HG02571 (cell line): ENCODE measurements around the gene CTIF.

ENCODE experiments used
- ATAC-seq: cut with Tn5 transposase; IDR thresholded peaks from one replicate; pipeline ENCODE4 v1.9.1; 2021; ENCODE audit warnings: mild to moderate bottlenecking, moderate library complexity; ENCODE audit not compliant: unreplicated experiment

Gene CTIF

DNA sequence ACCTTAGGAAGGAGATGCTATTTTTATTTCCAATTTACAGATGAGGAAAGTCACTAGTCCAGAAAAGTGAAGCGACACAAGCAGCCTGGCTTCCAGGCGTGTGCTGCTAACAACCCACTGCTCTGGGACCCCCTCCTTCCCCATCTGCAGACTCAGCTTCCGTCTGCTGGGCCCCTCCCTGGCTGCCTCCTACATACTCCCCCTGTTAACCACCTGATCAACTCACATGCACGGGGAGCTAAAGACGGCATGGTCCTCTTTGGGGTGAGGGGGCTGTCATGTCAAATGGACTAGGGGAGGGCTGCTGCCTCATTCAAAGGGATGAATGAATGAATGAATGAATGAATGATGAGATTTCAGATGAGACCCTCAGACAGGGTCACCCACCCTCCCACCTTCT, 184.2 kb downstream of the CTIF start:
- ATAC-seq, result no peak

- ATAC-seq, result no peak
Measured at GRCh38 chr18:48723837-48724236, 185.0 kb downstream of the CTIF start.

- no peak for ATAC-seq
Measured at GRCh38 chr18:48724442-48724841, 185.6 kb downstream of the CTIF start.

DNA sequence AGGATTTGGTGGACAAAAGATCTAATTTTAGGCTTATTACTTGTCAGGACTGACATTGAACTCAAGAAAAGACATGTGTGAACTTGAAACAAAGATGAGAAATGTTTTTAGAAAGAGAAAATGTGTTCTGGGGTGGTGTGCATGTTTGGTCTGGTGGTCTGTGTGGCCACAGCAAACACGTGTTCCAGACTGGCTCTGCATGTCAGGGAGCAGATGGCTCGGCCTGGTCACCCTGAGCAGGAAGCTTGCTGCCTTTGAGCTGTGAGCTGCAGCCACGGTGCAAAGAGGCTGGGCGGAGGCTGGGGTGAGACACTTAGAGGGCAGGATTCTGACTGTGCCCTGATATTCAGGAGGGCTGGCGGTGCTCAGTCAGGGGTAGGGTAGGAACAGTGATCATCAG, 186.1 kb downstream of the CTIF start:
- ATAC-seq, result no peak

GRCh38 chr18:48725562-48725961, 186.7 kb downstream of the CTIF start:
- ATAC-seq, result no peak

DNA sequence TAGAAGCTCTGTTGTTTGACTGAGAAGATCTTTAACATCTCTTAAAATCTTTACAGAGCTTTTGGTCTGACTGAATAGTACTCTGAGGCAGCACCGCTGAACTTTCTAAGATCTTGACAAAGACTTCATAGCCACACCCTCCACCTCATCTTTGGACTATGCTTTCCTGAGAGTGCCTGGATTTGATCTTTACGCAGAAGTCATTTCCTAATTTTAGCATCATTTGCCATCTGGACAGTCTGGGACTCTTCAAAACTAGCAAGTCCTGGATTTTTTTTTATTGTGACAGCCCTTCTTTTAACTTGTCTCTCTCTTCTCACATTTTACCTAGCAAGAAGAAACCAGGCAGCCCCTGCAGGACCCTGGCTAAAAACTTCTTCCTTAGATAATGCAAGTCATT, 188.8 kb downstream of the CTIF start:
- ATAC-seq, result no peak

- no peak for ATAC-seq
Measured at GRCh38 chr18:48728204-48728833, 189.5 kb downstream of the CTIF start.

- ATAC-seq, result no peak
Measured at GRCh38 chr18:48729404-48729803, 190.6 kb downstream of the CTIF start.

DNA sequence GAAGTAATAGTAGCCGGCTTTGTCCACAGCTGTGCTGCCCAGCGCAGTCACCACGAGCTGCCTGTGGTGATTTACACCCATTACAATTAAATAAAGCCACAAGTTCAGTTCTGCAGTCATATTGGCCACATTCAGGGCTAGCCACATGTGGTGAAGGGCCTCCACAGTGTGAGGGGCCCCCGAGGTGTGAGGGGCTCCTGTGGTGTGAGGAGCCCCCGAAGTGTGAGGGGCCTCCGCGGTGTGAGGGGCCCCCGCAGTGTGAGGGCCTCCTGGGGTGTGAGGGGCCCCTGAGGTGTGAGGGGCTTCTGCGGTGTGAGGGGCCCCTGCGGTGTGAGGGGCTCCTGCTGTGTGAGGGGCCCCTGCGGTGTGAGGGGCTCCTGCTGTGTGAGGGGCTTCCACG, 191.2 kb downstream of the CTIF start:
- ATAC-seq, result no peak

DNA sequence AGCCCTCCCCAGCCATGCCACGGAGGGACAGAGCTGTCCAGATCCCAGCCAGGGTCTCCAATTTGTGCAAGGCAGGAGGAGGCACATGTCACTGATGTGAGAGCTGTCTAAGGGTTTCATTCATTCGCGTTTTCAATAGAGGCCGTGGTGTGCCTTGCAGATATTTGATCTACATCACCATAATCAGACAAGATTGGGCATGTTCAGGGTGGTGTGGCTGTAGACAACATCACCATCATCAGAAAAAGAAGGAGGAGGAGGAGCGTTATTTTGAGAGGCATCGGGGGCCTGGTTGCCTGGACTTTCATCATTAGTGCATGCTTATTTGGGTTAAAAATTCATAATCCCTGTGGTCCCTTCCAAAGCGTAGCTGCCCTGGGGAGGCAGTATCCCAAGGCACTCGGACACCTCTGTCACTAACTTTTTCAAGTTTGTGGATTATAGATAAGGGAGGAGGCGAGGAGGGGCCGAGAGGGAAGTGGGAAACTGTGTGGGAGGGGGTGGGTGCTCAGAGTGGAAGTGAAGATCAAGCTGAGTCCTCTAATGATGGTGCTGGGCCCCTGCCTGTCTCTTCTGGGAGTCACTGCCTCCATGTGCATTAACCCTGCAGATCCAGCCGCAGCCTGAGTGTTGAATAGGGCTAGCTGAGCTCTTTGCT, 194.1 kb downstream of the CTIF start:
- ATAC-seq, result no peak

DNA sequence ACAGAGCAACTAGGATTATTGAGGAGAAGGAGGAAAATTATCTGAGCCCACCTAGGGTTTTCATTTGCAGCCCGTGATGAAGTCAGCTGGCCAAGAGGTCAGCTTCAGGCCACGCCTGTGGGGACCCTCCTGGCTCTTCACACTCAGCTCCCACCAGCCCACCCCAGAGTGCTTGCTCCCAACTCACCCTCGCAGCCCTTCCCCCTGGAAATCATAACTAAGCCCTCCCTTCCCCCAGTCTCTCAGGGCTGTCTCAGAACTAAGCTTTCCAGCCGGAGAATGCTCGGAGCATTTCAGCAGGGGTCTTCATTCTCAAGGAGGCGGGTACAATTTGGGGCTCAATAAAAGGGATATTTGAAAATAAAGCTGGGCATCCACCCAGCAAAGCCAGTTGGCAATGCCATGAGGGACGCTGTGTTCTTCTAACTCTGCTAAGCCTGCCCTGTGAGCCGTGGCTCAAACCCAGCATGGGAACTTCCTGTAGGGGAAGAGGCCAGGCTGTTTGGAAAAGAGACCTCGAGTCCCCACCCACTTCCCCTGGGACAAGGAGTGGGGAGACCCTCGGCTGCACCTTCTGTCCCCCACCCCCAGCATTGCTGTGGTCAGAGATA, 194.9 kb downstream of the CTIF start:
- no peak for ATAC-seq

- no peak for ATAC-seq
Measured at GRCh38 chr18:48734460-48734859, 195.6 kb downstream of the CTIF start.

GRCh38 chr18:48735080-48735676, 196.3 kb downstream of the CTIF start:
- no peak for ATAC-seq

GRCh38 chr18:48735681-48736255, 196.9 kb downstream of the CTIF start:
- ATAC-seq, result no peak

GRCh38 chr18:48736321-48737260, 197.8 kb downstream of the CTIF start:
- no peak for ATAC-seq

- ATAC-seq, result no peak
Measured at GRCh38 chr18:48739266-48740067, 200.6 kb downstream of the CTIF start.

DNA sequence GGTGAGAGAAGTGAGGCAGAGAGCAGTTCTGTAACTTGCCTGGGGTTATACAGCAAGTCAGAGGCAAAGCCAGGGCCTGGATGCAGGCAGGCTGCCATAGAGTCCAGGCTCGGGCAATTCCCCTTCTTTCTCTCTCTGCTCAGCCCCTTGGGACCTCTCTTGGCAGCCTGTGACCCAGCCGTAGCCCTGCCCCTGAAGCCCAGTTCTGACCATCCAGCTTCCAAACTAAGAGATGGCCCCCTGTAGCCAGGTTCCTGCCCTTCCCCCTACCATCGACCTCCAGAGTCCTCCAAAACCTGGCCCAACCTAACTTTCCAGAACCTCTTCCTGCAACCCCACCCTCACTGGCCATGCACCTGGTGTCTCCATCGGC, 201.2 kb downstream of the CTIF start:
- no peak for ATAC-seq

DNA sequence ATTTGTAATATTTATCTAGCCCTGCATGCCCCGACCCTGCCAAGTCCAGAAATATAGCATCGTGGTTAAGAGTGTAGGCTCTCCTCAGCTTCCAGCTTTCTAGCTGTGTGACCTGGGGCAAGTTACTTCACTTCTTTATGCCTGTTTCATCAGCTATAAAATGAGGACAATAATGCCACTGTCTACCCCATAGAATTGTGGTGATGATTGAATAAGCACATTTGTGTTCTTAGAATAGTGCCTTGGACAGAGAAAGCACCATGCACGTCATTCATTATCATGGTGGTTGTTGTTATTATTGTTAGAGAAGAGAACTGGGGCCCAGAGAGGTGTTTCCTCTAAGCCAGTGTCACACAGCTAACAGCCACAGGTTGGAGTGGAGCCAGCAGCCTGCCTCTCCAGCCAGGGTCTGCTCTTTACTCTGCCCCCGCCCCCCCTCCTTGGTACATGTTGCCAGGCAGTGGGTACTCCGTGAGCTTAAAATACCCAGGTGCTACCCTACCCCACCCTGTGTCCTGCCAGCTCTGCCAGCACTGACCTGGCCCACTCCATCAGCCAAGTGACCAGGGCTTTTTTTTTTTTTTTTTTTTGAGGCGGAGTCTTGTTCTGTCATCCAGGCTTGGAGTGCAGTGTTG, 202.1 kb downstream of the CTIF start:
- ATAC-seq, result no peak

DNA sequence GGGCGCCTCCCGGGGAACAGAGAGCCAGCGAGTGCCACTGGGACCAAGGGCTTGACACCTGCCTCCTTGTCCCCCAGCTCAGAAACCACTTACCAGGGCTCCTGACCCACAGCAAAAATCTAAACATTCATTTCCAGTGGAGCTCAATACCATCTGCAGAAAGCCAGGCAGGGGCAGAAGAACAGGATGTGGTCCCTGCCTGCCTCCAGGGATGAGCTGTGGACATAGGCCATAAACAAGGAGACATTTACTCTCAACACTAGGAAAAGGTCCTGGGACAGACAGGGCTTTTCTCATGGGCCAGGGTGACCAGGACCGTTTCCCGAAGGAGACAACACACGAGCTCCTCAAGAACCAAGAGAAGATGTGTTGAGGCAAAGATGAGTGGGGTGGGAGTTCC, 203.0 kb downstream of the CTIF start:
- no peak for ATAC-seq
